GM18507 (cell line): ENCODE measurements around the gene PHF19.

Experiments
- DNase-seq: peaks from one replicate; pipeline ENCODE4 v3.0.0; 2011; ENCODE audit warnings: low read depth; ENCODE audit not compliant: insufficient read length; ENCODE audit errors: extremely low spot score
- FAIRE-seq: peaks from 2 replicates; lab custom pipeline; 2011; peaks lifted over from hg19 to GRCh38; lab: Jason Lieb, UNC

PHF19 gene

GRCh38 chr9:120876842-120877240 is at the start of gene PHF19:
Gene PHF19, minus strand, starts transcription at chr9:120877188. Its CDS starts 2,447 bp downstream, at chr9:120874741.
- DNase-seq (no peak), FAIRE-seq (no peak)

GRCh38 chr9:120926397-120926928 is 49.5 kb upstream of the PHF19 start, which contains the start of gene TRAF1:
Gene TRAF1, minus strand, starts transcription at chr9:120926796. Its CDS starts 721 bp downstream, at chr9:120926075.
- FAIRE-seq = no peak
- DNase-seq = no peak

- no peak for DNase-seq
- FAIRE-seq = peak; percentile 87
Measured at GRCh38 chr9:120925535-120926396, 48.8 kb upstream of the PHF19 start.

DNA sequence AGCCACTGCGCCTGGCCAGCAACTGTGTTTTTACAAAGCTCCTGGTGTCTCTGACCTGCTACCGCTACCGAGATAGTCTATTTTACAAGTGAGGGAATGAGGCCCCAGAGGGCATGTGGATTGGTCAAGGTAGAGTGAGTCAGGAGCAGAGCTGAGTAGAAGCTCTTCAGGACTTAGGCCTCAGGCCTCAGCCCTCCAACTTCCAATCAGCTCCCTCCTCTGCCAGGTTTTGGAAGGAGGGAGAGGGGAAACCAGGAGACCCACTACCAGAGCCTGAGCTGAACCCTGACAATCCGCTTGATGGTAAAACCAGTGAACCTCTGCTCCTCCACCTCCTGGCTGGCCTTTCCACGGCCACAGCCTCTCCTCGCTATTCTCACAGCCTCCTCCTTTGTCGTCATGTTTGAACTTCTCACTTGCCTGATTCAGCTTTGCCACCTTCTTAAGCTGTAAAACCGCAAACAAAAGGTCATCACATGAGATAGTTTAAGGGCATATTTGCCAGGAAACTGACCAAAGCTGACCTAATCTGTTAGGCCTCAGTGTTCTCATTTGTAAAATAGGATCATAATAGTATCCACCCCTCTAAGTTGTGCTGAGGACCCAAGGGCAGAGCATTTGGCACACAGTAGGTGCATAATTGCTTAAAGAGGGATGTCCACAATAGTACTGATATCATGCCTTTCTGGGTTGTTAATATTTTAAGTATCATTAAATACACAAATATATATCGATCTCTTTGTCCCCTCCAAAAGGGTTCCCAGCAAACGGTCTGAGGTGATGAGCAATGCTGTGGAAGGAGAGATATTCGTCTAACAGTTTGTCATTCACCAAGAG is 47.9 kb upstream of the PHF19 start:
- FAIRE-seq = peak; percentile 45
- no peak for DNase-seq

DNA sequence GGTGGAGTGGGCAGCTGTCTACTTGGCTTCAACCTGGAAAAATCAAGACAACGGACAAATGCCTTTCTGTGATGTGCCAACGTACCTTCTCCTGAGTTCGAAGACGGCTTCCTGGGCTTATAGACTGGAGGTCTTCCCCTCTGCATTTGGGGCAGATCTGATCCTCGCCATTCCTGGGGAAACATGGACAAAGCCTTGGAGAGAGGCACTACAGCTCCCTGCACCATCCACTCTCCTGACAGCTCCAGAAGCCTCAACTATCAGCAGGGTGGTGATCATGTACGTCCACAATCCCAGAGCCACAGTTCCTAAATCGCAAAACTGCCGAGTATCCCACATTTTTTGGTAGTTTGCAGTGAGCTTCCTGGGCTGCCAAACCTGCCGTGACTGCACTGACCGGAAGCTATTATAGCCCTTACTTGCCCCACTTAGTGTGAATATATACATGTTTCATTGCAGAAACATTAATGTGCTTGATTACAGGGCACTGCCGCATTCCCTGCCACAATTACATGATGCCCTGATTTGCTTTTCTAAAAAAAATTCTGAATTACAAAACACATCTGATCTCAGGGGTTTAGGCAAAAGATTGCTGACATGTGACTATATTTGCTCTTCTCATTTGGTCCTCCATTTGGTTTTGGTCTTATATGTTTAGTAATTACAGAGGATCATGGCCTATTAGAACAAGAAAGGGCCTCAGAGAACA is 46.8 kb upstream of the PHF19 start:
- DNase-seq = no peak
- no peak for FAIRE-seq

- DNase-seq (no peak), FAIRE-seq (no peak)
Measured at GRCh38 chr9:120922404-120923195, 45.6 kb upstream of the PHF19 start.

DNA sequence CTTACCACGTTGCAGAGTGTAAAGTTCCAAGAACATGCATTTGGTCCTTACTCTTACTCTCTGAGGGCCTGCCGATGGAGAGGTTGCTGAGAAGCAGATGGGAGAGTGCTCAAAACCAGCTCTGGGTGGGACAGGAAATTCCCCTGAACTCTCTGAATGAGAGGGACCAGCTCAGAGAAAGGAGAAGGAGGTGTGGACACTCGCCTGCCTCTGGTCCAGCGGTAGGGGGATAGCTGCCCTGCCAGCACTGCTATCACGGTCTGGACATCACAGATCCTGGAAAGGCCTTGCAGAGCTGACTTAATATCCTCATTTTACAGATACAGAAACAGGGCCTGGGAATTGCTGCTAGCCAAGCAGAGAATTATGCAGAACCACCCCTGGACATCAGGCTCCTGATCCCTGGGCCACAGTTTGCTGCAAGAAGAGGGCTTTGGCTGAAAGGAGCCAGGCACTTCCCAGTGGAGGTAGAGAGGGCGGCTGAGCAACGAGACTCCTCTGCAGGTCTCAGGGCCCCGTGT is 44.7 kb upstream of the PHF19 start:
- DNase-seq (no peak), FAIRE-seq (peak; percentile 67)

DNA sequence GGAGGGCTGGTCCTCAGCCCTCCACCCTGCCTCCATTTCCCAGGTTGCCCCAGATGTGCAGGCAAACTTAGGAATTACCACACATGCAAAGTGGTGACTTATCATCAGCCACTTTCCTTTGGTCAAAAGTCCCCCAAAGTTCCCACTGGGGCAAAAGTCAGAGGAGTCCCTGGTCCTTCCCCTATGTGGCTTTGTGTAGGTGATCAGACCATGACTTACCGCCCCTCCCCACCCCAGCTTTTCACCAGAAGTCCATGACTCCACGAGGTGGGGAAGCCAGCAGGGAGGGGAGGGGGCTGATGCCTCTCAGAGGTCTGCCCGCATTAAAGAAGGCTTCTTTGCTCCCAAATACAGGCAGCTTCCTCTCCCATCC is 43.8 kb upstream of the PHF19 start:
- no peak for DNase-seq

GRCh38 chr9:120919843-120920805 is 43.1 kb upstream of the PHF19 start:
- FAIRE-seq (no peak), DNase-seq (no peak)

More for the DNA sequence above, 43.8 kb upstream of the PHF19 start:
- no peak for FAIRE-seq

- DNase-seq (no peak), FAIRE-seq (no peak)
Measured at GRCh38 chr9:120918931-120919842, 42.2 kb upstream of the PHF19 start.

DNA sequence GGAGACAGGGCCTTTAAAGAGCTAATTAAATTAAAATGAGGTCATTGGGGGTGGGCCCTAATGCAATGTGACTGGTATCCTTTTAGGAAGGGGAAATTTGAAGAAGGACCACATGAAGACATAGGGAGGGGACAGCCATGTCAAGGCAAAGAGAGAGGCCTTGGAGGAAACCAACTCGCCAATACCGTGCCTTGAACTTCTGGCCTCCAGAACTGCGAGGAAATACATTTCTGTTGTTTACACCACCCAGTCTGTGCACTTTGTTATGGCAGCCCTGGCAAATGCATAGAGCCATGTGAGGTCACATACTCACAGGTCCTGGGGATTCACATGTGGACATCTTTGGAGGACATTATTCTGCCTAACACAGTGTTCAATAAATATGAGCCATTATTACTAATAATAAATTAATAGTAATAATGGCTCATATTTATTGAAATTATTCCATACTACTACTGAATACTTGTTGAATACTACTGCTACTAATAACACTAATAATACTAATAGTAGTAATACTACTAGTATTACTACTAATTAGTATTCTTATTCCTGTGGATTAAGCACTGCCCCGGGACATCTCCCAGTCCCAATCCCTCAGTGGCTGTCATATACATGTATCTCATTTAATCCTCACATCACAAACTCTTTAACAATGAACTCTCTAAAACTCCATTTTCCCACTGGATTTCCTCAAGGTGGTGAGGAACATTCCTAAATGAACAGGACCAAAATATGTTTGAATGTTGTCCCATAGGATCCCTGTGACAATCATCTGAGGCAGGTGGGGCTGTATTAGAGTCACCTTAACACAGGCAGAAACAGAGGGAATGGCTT is 41.2 kb upstream of the PHF19 start:
- FAIRE-seq (no peak), DNase-seq (no peak)

- DNase-seq = no peak
- no peak for FAIRE-seq
Measured at GRCh38 chr9:120916991-120917880, 40.2 kb upstream of the PHF19 start.

DNA sequence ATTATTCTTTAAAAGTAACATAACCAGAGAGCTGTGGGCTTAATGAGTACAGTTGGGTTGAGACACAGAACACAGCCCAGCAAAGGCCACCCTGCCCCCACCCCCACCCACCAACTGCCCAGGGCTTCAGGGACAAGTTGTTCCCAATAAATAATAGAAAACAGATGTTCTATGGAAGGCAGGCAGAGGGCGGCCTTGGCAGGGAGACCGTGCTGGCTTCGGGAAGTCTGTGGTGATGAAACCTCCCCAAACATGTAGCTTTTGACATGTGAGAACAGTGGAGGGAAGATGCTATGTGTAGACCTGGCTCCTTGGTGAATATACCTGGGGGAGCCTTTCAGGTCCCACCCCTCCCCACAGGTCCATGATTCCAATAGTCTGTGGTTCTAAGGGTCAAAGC is 39.6 kb upstream of the PHF19 start:
- no peak for DNase-seq
- no peak for FAIRE-seq

- FAIRE-seq (no peak), DNase-seq (no peak)
Measured at GRCh38 chr9:120915854-120916470, 39.0 kb upstream of the PHF19 start.
